GM23248 (cell line): Measurements from ENCODE around the gene PROS1. TPM values are rescaled to one million over a fixed set of nuclear protein-coding genes. Genes with fewer than 3 reads are reported as not detected.

ENCODE experiments used
- DNase-seq: peaks from one replicate; pipeline ENCODE4 v3.0.0-alpha.2; 2015
- H2AFZ ChIP-seq: fragments of 200-600 bp; sonication (generic); 2 replicates; pipeline ENCODE4 v1.6.1; 2016; ENCODE audit warnings: antibody characterized with exemption
- H3F3A ChIP-seq: fragments of 200-600 bp; sonication (generic); 2 replicates; pipeline ENCODE4 v1.6.1; 2016; ENCODE audit warnings: mild to moderate bottlenecking, antibody characterized with exemption, mixed run types; ENCODE audit not compliant: insufficient read depth
- H3K27ac ChIP-seq: fragments of 200-600 bp; sonication (generic); 2 replicates; pipeline ENCODE4 v1.5.1; 2016; ENCODE audit warnings: mild to moderate bottlenecking
- H3K27me3 ChIP-seq: fragments of 200-600 bp; sonication (generic); replicated peaks from 2 replicates; pipeline ENCODE4 v1.6.1; 2016; ENCODE audit warnings: mild to moderate bottlenecking; ENCODE audit not compliant: insufficient read depth
- H3K36me3 ChIP-seq: fragments of 200-600 bp; sonication (generic); 2 replicates; pipeline ENCODE4 v1.6.1; 2016; ENCODE audit warnings: low read depth, mild to moderate bottlenecking
- H3K4me1 ChIP-seq: fragments of 200-600 bp; sonication (generic); 2 replicates; pipeline ENCODE4 v1.6.1; 2016; ENCODE audit warnings: mild to moderate bottlenecking; ENCODE audit not compliant: insufficient read depth
- H3K4me2 ChIP-seq: fragments of 200-600 bp; sonication (generic); one replicate; pipeline ENCODE4 v1.6.1; 2016; ENCODE audit warnings: mild to moderate bottlenecking; ENCODE audit not compliant: unreplicated experiment
- H3K4me3 ChIP-seq: fragments of 200-600 bp; sonication (generic); 2 replicates; pipeline ENCODE4 v1.5.1; 2016; ENCODE audit warnings: mild to moderate bottlenecking
- H3K79me2 ChIP-seq: fragments of 200-600 bp; sonication (generic); 2 replicates; pipeline ENCODE4 v1.6.1; 2016; ENCODE audit warnings: mild to moderate bottlenecking; ENCODE audit not compliant: insufficient read depth
- H3K9ac ChIP-seq: fragments of 200-600 bp; sonication (generic); 2 replicates; pipeline ENCODE4 v1.6.1; 2016; ENCODE audit warnings: mild to moderate bottlenecking
- H3K9me2 ChIP-seq: fragments of 200-600 bp; sonication (generic); 2 replicates; pipeline ENCODE4 v1.6.1; 2016; ENCODE audit warnings: mixed run types, mild to moderate bottlenecking, moderate library complexity; ENCODE audit not compliant: insufficient read depth
- H3K9me3 ChIP-seq: fragments of 200-600 bp; sonication (generic); one replicate; pipeline ENCODE4 v1.6.1; 2017; ENCODE audit warnings: low read depth
- H4K20me1 ChIP-seq: fragments of 200-600 bp; sonication (generic); 2 replicates; pipeline ENCODE4 v1.6.0; 2016; ENCODE audit not compliant: insufficient read depth
- EZH2 ChIP-seq: fragments of 200-600 bp; sonication (generic); IDR thresholded peaks from 2 replicates; pipeline ENCODE4 v1.6.1; 2018; ENCODE audit warnings: antibody characterized with exemption, mild to moderate bottlenecking; ENCODE audit not compliant: insufficient read depth, poor library complexity, severe bottlenecking
- EZH2phosphoT487 ChIP-seq: fragments of 200-600 bp; sonication (generic); IDR thresholded peaks from 2 replicates; pipeline ENCODE4 v1.6.1; 2018; ENCODE audit warnings: antibody characterized with exemption, moderate library complexity, mild to moderate bottlenecking, low read depth; ENCODE audit not compliant: insufficient read depth
- WGBS, 2 experiments: methylation state at CpG; one replicate each; pipeline ENCODE4 v1.1.6; 2015 to 2017; ENCODE audit warnings: low lambda C conversion rate in 2 of 2, low coverage in 1 of 2; ENCODE audit errors: missing lambda C conversion rate in 2 of 2; 5-methylcytosine and 5-hydroxymethylcytosine counted together
- in situ Hi-C: fragments of 300-500 bp; cut with MboI; formaldehyde crosslinking; loops from 2 replicates; pipeline ENCODE4 v1.15.0; 2020
- polyA plus RNA-seq: library from polyadenylated mRNA; unstranded; fragments of >200 nt; fragmentation: Nextera tagmentation; extraction: Ambion mirVana; gene quantifications from 2 replicates; pipeline ENCODE4 v1.2.1, GENCODE V29; 2016
- total RNA-seq: library from RNA; depleted of rRNA; stranded (reverse); fragments of >200 nt; shearing (Covaris generic); gene quantifications from 2 replicates; pipeline ENCODE4 v1.2.3, GENCODE V29; 2014

PROS1 gene
- total and polyA plus RNA-seq, 2 experiments from 2014 or later = 17.1 to 25.6 TPM

DNA sequence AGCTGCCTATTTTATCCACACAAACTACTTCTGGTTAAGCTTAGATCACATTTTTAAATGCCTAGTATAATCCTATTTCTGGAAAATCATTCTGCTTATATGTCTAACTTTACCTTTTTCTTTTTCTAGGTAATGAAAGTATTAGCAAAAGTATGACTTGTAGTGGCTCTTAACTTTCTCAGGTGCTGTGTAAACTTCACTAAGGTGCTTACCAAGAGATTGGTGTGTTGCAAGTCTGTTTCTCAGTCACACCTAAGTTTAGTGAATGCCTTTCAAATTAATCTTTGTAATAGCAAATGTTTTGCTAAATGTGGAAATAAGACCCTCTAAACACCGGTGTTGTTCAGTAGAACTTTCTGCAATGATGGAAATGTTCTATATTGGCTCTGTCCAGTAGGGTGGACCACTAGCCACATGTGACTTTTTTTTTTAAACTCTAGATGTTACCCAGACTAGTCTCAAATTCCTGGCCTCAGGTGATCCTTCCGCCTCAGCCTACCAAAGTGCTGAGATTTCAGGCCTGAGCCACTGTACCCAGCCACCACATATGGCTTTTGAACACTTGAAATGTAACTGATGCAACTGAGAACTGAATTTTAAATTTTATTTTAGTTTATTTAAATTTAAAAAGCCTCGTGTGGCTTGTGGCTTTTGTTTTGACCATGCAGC is 28.3 kb upstream of the PROS1 start:
- Histone ChIP-seq H3K9me2 (no peaks in the 10 kb centered on the region), H3K36me3 (no peaks in the 10 kb centered on the region), H3K27ac (no peak overlapping the region), H3K27me3 (no peaks in the 10 kb centered on the region), H3K9ac (no peak overlapping the region), H2AFZ (no peak overlapping the region), H3K4me1 (peaks cover 4% of the 10 kb centered on the region; the same call in 1 of the 2 replicates), H3K4me2 (no peak overlapping the region), H3K79me2 (0 out of 2 replicates have a peak, but pooled peaks cover 6% of the 10 kb centered on the region), H3K9me3 (no peaks in the 10 kb centered on the region), H3F3A (no peaks in the 10 kb centered on the region), H4K20me1 (no peaks in the 10 kb centered on the region), H3K4me3 (no peak overlapping the region)
- DNase-seq = no peak
- 96 to 99% methylated on average over 3 of the region's 3 CpGs for WGBS, 2 experiments
- in situ Hi-C loops = no loop called here
- TF ChIP-seq EZH2phosphoT487 (no peak), EZH2 (no peak)

DNA sequence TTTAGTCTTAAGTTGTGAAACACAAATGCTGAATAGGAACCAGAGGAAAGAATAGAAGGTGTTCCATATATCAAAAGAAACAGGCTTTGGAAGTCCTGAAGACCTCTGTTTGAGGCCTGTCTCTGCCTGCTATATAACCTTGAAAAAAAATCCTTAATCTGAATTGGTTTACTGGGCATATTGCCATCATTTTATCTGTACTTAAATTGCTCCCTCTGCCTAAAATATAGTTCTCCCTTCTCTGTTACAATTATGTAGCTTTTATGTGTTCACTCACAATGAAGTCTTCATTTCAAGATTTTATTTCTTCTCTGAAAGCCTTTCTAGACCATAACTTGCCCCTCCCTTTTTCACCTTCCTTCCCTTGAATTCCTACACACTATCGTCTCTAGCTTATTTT is 27.5 kb upstream of the PROS1 start:
- Histone ChIP-seq H4K20me1 (no peaks in the 10 kb centered on the region), H3K9ac (no peak overlapping the region), H3K4me3 (no peak overlapping the region), H3K4me2 (no peak overlapping the region), H3K9me2 (no peaks in the 10 kb centered on the region), H3K4me1 (peaks cover 4% of the 10 kb centered on the region; the same call in 1 of the 2 replicates), H3K79me2 (0 out of 2 replicates have a peak, but pooled peaks cover 6% of the 10 kb centered on the region), H3F3A (no peaks in the 10 kb centered on the region), H3K27ac (no peak overlapping the region), H3K9me3 (no peaks in the 10 kb centered on the region), H2AFZ (no peak overlapping the region), H3K27me3 (no peaks in the 10 kb centered on the region), H3K36me3 (no peaks in the 10 kb centered on the region)
- in situ Hi-C loops = no loop called here
- 88 to 95% methylated on average over 1 of the region's 1 CpG for WGBS, 2 experiments
- TF ChIP-seq EZH2 (no peak), EZH2phosphoT487 (no peak)
- no peak for DNase-seq

- no peak overlapping the region for H3K4me3 ChIP-seq
- H3K27ac ChIP-seq = no peak overlapping the region
- TF ChIP-seq EZH2phosphoT487 (no peak), EZH2 (no peak)
- in situ Hi-C loops = no loop called here
- no peaks in the 10 kb centered on the region for H3K9me2 ChIP-seq
- H3K4me1 ChIP-seq = no peaks in the 10 kb centered on the region
- WGBS, 2 experiments = 92 to 98% methylated on average over 3 of the region's 3 CpGs
- H3F3A ChIP-seq = no peaks in the 10 kb centered on the region
- H3K79me2 ChIP-seq = peaks cover 73% of the 10 kb centered on the region
- H3K4me2 ChIP-seq = no peak overlapping the region
- no peaks in the 10 kb centered on the region for H3K36me3 ChIP-seq
- no peak overlapping the region for H2AFZ ChIP-seq
- DNase-seq = no peak
- H3K27me3 ChIP-seq = no peaks in the 10 kb centered on the region
- H4K20me1 ChIP-seq = no peaks in the 10 kb centered on the region
- no peaks in the 10 kb centered on the region for H3K9me3 ChIP-seq
- no peak overlapping the region for H3K9ac ChIP-seq
Observed at GRCh38 chr3:93994056-93994455, 20.4 kb upstream of the PROS1 start.

DNA sequence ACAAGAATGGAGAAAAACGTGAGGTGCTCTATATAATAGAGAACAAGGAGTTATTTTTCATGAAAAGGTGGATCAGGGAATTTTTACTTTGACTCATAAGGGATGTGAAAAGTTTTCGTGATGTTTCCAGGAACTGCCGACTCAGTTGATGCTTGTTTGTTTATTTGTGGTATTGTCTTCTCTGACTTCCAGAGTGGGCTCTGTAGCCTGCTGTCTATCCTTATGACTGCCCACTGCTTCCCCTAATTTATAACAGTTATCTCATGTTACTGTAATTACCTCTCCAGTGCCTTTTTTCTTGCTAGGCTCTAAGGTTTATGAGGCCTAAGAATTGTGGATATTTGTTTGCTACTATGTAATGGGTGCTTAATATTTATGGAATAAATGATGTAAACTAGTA is 18.5 kb upstream of the PROS1 start:
- no peak overlapping the region for H2AFZ ChIP-seq
- TF ChIP-seq EZH2phosphoT487 (no peak), EZH2 (no peak)
- no peak overlapping the region for H3K4me2 ChIP-seq
- H3K9me2 ChIP-seq = no peaks in the 10 kb centered on the region
- H3F3A ChIP-seq = peaks cover 5% of the 10 kb centered on the region; the same call in 1 of the 2 replicates
- H3K27ac ChIP-seq = no peak overlapping the region
- no peak overlapping the region for H3K4me3 ChIP-seq
- WGBS, 2 experiments = 90 to 93% methylated on average over 3 of the region's 3 CpGs
- no peaks in the 10 kb centered on the region for H3K36me3 ChIP-seq
- H3K9ac ChIP-seq = no peak overlapping the region
- H3K9me3 ChIP-seq = no peaks in the 10 kb centered on the region
- H3K27me3 ChIP-seq = no peaks in the 10 kb centered on the region
- in situ Hi-C loops = no loop called here
- peaks cover 79% of the 10 kb centered on the region for H3K79me2 ChIP-seq
- DNase-seq = no peak
- no peaks in the 10 kb centered on the region for H4K20me1 ChIP-seq
- peaks cover 12% of the 10 kb centered on the region for H3K4me1 ChIP-seq
